HEK293T (cell line): ENCODE data around the gene CD247.

Source experiments
- BHLHE40 ChIP-seq: fragments of 450-650 bp; IDR thresholded peaks from 2 replicates; pipeline ENCODE4 v1.6.1; 2016; ENCODE audit warnings: mild to moderate bottlenecking, moderate library complexity, borderline replicate concordance
- ELF4 ChIP-seq: fragments of 450-650 bp; IDR thresholded peaks from 2 replicates; pipeline ENCODE4 v1.6.1; 2017; ENCODE audit warnings: antibody characterized with exemption
- FOXM1 ChIP-seq: fragments of 450-650 bp; IDR thresholded peaks from 2 replicates; pipeline ENCODE4 v1.6.1; 2017; ENCODE audit warnings: mild to moderate bottlenecking, borderline replicate concordance
- NFRKB ChIP-seq: fragments of 450-650 bp; IDR thresholded peaks from 2 replicates; pipeline ENCODE4 v1.6.1; 2016; ENCODE audit warnings: mild to moderate bottlenecking, moderate library complexity
- SUZ12 ChIP-seq: fragments of 450-650 bp; IDR thresholded peaks from 2 replicates; pipeline ENCODE4 v1.6.1; 2016; ENCODE audit warnings: mild to moderate bottlenecking
- TARDBP ChIP-seq: fragments of 450-650 bp; IDR thresholded peaks from 2 replicates; pipeline ENCODE4 v1.6.1; 2016

DNA sequence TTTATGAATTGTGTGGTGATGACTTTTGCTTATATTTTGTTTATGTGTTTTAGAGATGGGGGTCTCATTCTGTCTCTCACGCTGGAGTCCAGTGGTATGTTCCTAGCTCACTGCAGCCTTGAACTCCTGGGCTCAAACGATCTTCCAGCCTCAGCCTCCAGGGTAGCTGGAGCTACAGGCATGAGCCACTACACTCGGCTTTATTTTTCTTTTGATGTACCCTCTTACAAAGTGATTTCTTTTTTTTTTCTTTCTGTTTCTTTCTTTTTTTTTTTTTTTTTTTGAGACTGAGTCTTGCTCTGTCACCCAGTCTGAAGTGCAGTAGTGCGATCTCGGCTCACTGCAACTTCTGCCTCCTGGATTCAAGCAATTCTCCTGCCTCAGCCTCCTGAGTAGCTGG, 46.8 kb downstream of the CD247 start:
- no peak for TF ChIP-seq BHLHE40
- TF ChIP-seq FOXM1: no peak
- TF ChIP-seq TARDBP: no peak
- no peak for TF ChIP-seq NFRKB
- no peak for TF ChIP-seq SUZ12
- TF ChIP-seq ELF4: no peak
